ENCODE results near the gene GLDC.

GLDC gene

DNA sequence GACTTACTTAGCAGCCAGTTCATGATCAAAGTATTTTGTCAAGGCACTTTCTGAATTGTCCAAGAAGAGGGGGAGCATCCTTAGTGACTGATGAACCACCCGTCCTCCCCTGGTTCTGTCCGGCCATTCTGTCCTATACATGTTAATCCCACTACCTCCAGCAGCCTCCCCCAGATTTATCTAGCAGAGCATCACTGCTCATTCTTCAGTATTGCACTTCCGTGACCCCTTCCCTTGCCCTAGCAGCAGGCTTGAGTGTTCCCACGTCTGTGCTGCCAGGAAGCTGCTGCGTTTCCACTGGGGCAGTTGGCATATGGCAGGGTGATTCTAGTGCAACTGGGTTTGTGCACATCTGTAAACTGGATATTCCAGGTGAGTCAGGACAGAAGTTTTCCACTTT, 4.5 kb downstream of the GLDC start:
- H3K9me2 ChIP-seq (replicated peaks; ENCODE audit: insufficient read depth, low read length) = no peaks in the 10 kb centered on the region
- no peaks in the 10 kb centered on the region for H4K20me1 ChIP-seq (ENCODE audit: low read depth, low read length)
- H3K79me2 ChIP-seq (ENCODE audit: insufficient read depth, low read length) = no peaks in the 10 kb centered on the region
- no peak overlapping the region for H2AFZ ChIP-seq (ENCODE audit: low read depth, low read length, severe bottlenecking)
- H3K27me3 ChIP-seq (ENCODE audit: low read length) = no peaks in the 10 kb centered on the region
- no peak overlapping the region for H3K4me2 ChIP-seq (ENCODE audit: low read depth, low read length, poor library complexity, severe bottlenecking)
- H3K36me3 ChIP-seq (ENCODE audit: low read length) = no peaks in the 10 kb centered on the region
- no peak overlapping the region for H3K9ac ChIP-seq (ENCODE audit: low read length)
- H3F3A ChIP-seq (ENCODE audit: insufficient read depth) = no peaks in the 10 kb centered on the region
- H3K9me3 ChIP-seq (ENCODE audit: insufficient read depth, low read length) = no peaks in the 10 kb centered on the region
- no peak overlapping the region for H3K27ac ChIP-seq (ENCODE audit: low read depth, low read length)
- no peak overlapping the region for H3K4me3 ChIP-seq (ENCODE audit: insufficient read depth, low read length, poor library complexity, severe bottlenecking)
- TF ChIP-seq, protein P1, sequence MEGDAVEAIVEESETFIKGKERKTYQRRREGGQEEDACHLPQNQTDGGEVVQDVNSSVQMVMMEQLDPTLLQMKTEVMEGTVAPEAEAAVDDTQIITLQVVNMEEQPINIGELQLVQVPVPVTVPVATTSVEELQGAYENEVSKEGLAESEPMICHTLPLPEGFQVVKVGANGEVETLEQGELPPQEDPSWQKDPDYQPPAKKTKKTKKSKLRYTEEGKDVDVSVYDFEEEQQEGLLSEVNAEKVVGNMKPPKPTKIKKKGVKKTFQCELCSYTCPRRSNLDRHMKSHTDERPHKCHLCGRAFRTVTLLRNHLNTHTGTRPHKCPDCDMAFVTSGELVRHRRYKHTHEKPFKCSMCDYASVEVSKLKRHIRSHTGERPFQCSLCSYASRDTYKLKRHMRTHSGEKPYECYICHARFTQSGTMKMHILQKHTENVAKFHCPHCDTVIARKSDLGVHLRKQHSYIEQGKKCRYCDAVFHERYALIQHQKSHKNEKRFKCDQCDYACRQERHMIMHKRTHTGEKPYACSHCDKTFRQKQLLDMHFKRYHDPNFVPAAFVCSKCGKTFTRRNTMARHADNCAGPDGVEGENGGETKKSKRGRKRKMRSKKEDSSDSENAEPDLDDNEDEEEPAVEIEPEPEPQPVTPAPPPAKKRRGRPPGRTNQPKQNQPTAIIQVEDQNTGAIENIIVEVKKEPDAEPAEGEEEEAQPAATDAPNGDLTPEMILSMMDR (IDR thresholded peaks at IDR 0.05; ENCODE audit: insufficient read depth, low read length, poor library complexity, severe bottlenecking) = no peak
- no peak for TF ChIP-seq EZH2phosphoT487 (conservative IDR thresholded peaks at IDR 0.05; ENCODE audit: low read length)

DNA sequence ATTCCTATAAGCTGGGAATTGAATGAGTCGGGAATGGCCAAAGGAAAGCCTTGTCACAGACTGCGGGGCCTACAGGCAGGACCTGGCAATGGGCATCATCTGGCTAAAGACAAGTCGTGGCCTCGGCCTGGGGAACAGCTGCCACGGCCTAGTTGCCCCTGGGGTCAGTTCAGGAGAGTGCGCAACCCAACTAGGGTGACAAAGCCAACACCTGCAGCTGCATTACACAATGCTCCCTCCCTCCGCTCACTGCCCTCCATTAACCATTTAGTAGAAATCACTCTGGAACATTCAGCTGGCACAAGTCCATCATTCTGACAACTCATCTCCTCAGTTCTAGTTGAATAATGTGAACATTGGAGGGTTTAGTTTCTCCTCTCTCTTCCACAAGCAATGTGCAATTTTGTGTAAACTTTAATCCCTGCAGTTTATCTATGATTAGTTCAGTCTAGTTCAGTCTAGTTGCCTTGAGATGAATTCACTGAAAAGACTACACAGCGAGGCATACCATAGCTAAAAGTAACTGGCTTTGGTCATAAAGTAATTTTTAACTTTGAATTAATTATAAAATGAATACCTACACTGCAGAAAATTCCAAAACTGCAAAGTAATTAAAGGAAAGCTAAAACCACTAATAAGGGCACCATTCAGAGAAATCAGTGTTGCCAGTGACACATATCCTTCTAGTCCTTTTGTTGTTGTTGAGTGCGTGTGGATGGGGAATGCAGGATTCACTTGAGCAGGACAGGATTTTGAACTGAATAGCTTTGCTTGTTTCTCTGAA, 5.1 kb downstream of the GLDC start:
- Histone ChIP-seq H2AFZ (ENCODE audit: low read depth, low read length, severe bottlenecking) (no peak overlapping the region), H3K79me2 (ENCODE audit: insufficient read depth, low read length) (no peaks in the 10 kb centered on the region), H3K27ac (ENCODE audit: low read depth, low read length) (no peak overlapping the region), H3F3A (ENCODE audit: insufficient read depth) (no peaks in the 10 kb centered on the region), H3K9ac (ENCODE audit: low read length) (no peak overlapping the region), H3K4me2 (ENCODE audit: low read depth, low read length, poor library complexity, severe bottlenecking) (no peak overlapping the region), H3K36me3 (ENCODE audit: low read length) (no peaks in the 10 kb centered on the region), H4K20me1 (ENCODE audit: low read depth, low read length) (no peaks in the 10 kb centered on the region), H3K4me3 (ENCODE audit: insufficient read depth, low read length, poor library complexity, severe bottlenecking) (no peak overlapping the region), H3K9me2 (replicated peaks; ENCODE audit: insufficient read depth, low read length) (no peaks in the 10 kb centered on the region), H3K9me3 (ENCODE audit: insufficient read depth, low read length) (no peaks in the 10 kb centered on the region), H3K27me3 (ENCODE audit: low read length) (no peaks in the 10 kb centered on the region)
- TF ChIP-seq, protein P1 (IDR thresholded peaks at IDR 0.05; ENCODE audit: insufficient read depth, low read length, poor library complexity, severe bottlenecking) = no peak
- TF ChIP-seq EZH2phosphoT487 (conservative IDR thresholded peaks at IDR 0.05; ENCODE audit: low read length) = no peak

DNA sequence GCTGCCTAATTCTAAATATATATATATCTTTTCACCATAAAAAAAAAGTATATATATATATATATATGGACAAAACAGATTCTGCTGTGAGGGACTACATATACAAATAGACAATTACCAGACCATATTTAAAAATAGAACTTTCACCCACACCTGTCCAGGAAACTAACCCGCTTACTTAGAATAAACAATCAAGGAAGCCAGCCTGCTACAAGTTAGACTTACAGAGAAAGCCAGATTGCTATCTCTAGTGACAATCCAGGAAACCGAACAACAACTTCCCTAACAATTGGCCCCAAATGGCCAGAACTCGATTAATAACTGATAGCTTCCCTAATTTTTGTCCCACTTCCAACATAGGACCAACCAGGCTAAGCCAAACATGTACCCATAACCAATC, 5.9 kb downstream of the GLDC start:
- H3F3A ChIP-seq (ENCODE audit: insufficient read depth) = no peaks in the 10 kb centered on the region
- H3K9me2 ChIP-seq (replicated peaks; ENCODE audit: insufficient read depth, low read length) = no peaks in the 10 kb centered on the region
- H3K9ac ChIP-seq (ENCODE audit: low read length) = no peak overlapping the region
- H3K27ac ChIP-seq (ENCODE audit: low read depth, low read length) = no peak overlapping the region
- no peak overlapping the region for H3K4me2 ChIP-seq (ENCODE audit: low read depth, low read length, poor library complexity, severe bottlenecking)
- no peak overlapping the region for H3K4me3 ChIP-seq (ENCODE audit: insufficient read depth, low read length, poor library complexity, severe bottlenecking)
- no peaks in the 10 kb centered on the region for H3K9me3 ChIP-seq (ENCODE audit: insufficient read depth, low read length)
- no peak overlapping the region for H2AFZ ChIP-seq (ENCODE audit: low read depth, low read length, severe bottlenecking)
- H3K27me3 ChIP-seq (ENCODE audit: low read length) = no peaks in the 10 kb centered on the region
- H3K79me2 ChIP-seq (ENCODE audit: insufficient read depth, low read length) = no peaks in the 10 kb centered on the region
- H4K20me1 ChIP-seq (ENCODE audit: low read depth, low read length) = no peaks in the 10 kb centered on the region
- no peak for TF ChIP-seq EZH2phosphoT487 (conservative IDR thresholded peaks at IDR 0.05; ENCODE audit: low read length)
- TF ChIP-seq, protein P1 (IDR thresholded peaks at IDR 0.05; ENCODE audit: insufficient read depth, low read length, poor library complexity, severe bottlenecking) = no peak
- no peaks in the 10 kb centered on the region for H3K36me3 ChIP-seq (ENCODE audit: low read length)

Data from SU-DHL-6 (cell line).